Naive thymus-derived CD8-positive, alpha-beta T cell (primary cell): ENCODE data around the gene TSPAN9. TPM values are rescaled to one million over a fixed set of nuclear protein-coding genes. Genes with fewer than 3 reads are reported as not detected.

Source experiments
- ATAC-seq, 2 donors: fragments of 150-1000 bp; cut with Tn5 transposase in 1 of 2; sonication (Bioruptor Pico), chemical (Tn5 transposase) in 1 of 2; 1 replicate in 1 of 2; 2 replicates in 1 of 2; pipeline ENCODE4 v1.10.0; 2021; ENCODE audit warnings: mild to moderate bottlenecking in 2 of 2, moderate library complexity in 2 of 2
- POLR2A ChIA-PET: fragments of 350-600 bp; sonication (Branson Sonifier 250); formaldehyde crosslinking; loops from one replicate; lab custom pipeline; 2021; ENCODE audit warnings: antibody characterized with exemption; lab: Charles Lee
- DNase-seq, 10 donors: peaks; one replicate each; pipeline versions ENCODE4 v3.0.0 to v3.0.0-alpha.2; 2020 to 2022
- H3K27ac Mint-ChIP-seq, 10 donors: one replicate each; pipeline ENCODE4 v1.8.0; 2020 to 2022; ENCODE audit warnings: mild to moderate bottlenecking in 10 of 10, mixed read lengths in 10 of 10, moderate library complexity in 4 of 10, inconsistent platforms in 1 of 10
- H3K27me3 Mint-ChIP-seq, 5 donors: one replicate each; pipeline ENCODE4 v1.8.0; 2021 to 2022; ENCODE audit warnings: mixed read lengths in 5 of 5
- H3K36me3 Mint-ChIP-seq, 3 donors: one replicate each; pipeline ENCODE4 v1.8.0; 2020 to 2022; ENCODE audit warnings: mixed read lengths in 3 of 3, mild to moderate bottlenecking in 2 of 3, inconsistent platforms in 1 of 3
- H3K4me1 Mint-ChIP-seq, 4 donors: one replicate each; pipeline ENCODE4 v1.8.0; 2021 to 2022; ENCODE audit warnings: mixed read lengths in 4 of 4
- H3K4me3 Mint-ChIP-seq, 10 donors: one replicate each; pipeline ENCODE4 v1.8.0; 2020 to 2022; ENCODE audit warnings: mild to moderate bottlenecking in 10 of 10, mixed read lengths in 10 of 10, moderate library complexity in 6 of 10, inconsistent platforms in 1 of 10
- H3K9me3 Mint-ChIP-seq, 9 donors: one replicate each; pipeline ENCODE4 v1.8.0; 2020 to 2022; ENCODE audit warnings: mixed read lengths in 9 of 9, mild to moderate bottlenecking in 3 of 9, inconsistent platforms in 1 of 9, moderate library complexity in 1 of 9
- polyA plus RNA-seq, 3 donors: library from polyadenylated mRNA; unstranded; fragments of 300-500 nt; fragmentation: Illumina TruSeq; gene quantifications; one replicate each; pipeline ENCODE4 v1.2.3, GENCODE V29; 2021
- total RNA-seq, 8 experiments: library from RNA in 2 of 8; stranded (reverse) in 2 of 8; gene quantifications; one replicate each; pipeline ENCODE4 v1.2.3 and lab custom pipeline; 2021 to 2026

Gene TSPAN9
- total and polyA plus RNA-seq, 5 experiments from 2014 or later = 0.65 to 1.2 TPM; not detected in 3

DNA sequence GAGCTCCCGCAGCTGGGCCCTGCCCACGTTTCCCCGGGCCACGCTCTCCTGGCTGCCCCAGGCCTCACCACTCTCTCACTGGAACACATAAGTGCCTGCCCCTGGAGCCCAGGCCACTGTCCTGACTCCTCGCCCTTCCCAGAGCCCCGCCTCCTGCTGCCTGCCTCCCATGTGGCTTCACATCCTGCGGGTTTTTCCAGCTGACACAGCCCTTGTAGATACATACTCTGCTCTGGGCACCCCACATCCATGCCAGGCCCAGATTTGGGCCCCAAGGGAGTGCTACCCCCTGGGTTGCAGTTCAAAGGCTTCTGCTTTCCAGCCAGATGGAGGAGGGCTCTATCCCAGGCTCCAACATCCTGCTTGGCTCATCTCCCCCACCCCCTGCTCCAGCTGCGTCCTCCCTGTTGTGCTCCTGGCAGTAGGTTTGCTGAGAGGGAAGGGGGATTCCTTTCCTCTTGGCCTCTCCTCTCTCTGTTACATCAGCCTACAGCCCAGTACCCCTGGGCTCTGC lies 60.1 kb downstream of the TSPAN9 start:
- Mint-ChIP-seq H3K36me3 (no peaks in the 10 kb centered on the region), H3K27me3 (peaks cover 13 to 75% (median 41%) of the 10 kb centered on the region in 5 donors), H3K4me3 (no peak overlapping the region), H3K27ac (no peak overlapping the region), H3K4me1 (peaks cover 0 to 4% (median 0%) of the 10 kb centered on the region in 4 donors), H3K9me3 (peaks cover 0 to 1% (median 0%) of the 10 kb centered on the region in 9 donors)
- ATAC-seq = no peak
- POLR2A ChIA-PET = no interaction called here
- no peak for DNase-seq

DNA sequence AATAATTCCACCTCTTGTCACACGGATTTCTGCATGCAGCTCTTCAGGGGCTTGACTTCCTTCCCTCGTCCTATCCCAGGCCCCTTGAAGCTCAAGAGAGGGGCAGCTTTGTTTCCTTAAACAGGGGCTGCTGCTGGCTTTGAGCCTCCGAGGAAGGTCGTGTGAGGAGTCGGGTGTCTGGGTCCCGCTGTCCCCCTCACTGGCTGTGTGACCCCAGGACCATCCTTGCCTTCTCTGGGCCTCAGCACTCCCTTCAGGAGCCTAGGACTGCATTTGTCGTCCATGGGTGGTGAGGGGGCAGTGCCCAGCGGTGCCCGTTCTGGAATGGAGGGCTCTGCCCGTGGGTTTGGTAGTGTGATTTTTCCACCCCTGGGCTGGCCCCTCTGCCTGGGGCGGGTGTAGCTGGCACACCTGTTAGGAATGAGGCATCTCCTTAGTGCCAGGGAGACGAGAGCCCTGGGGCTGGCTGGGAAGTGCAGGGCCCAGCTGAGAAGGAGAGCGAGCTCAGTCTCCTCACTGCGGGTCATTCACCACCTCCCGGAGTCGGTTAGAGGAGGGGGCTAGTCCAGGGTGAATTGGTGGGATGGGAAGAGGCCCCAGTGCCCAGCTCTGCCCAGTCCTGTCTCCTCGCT lies 60.8 kb downstream of the TSPAN9 start:
- ATAC-seq = no peak
- no peak for DNase-seq
- Mint-ChIP-seq H3K9me3 (peaks cover 0 to 1% (median 0%) of the 10 kb centered on the region in 9 donors), H3K4me3 (no peak overlapping the region), H3K36me3 (no peaks in the 10 kb centered on the region), H3K4me1 (peaks cover 0 to 4% (median 0%) of the 10 kb centered on the region in 4 donors), H3K27ac (no peak overlapping the region), H3K27me3 (peaks cover 11 to 75% (median 35%) of the 10 kb centered on the region in 5 donors)
- POLR2A ChIA-PET = no interaction called here

DNA sequence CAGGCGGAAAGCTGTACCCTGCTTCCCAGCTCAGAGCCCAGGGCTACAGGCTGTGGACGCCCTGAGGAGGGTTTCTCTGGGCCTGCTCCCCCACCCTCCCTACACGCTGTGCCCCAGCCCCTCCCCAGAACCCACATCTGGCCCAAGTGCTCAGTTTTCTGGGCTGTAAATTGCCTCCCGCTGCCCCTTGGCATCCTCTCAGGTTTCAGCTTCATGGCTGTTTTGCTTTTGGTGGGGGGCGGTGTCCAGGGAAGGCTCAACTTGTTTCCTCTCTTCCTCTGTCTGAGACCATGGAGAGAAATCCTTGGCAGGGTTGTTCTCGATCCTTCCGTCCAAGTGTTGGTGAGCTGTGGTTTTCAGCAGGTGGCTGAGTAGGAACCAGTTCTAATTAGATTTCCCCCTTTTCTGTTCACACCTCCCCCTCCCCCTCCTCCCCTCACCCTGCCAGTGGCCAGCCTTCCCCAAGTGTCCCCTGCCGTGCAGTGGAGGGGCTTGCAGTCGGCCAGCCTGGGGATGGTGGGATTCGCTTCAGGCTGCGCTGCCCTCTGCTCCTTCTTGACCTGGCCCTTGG lies 61.8 kb downstream of the TSPAN9 start:
- peaks cover 0 to 1% (median 0%) of the 10 kb centered on the region in 9 donors for H3K9me3 Mint-ChIP-seq
- DNase-seq (peak in 1 of 10 donors; percentile 7), ATAC-seq (no peak)
- H3K36me3 Mint-ChIP-seq = no peaks in the 10 kb centered on the region
- POLR2A ChIA-PET = no interaction called here
- peaks cover 0 to 4% (median 0%) of the 10 kb centered on the region in 4 donors for H3K4me1 Mint-ChIP-seq
- no peak overlapping the region for H3K4me3 Mint-ChIP-seq
- H3K27ac Mint-ChIP-seq = no peak overlapping the region
- H3K27me3 Mint-ChIP-seq = peaks cover 9 to 66% (median 25%) of the 10 kb centered on the region in 5 donors

DNA sequence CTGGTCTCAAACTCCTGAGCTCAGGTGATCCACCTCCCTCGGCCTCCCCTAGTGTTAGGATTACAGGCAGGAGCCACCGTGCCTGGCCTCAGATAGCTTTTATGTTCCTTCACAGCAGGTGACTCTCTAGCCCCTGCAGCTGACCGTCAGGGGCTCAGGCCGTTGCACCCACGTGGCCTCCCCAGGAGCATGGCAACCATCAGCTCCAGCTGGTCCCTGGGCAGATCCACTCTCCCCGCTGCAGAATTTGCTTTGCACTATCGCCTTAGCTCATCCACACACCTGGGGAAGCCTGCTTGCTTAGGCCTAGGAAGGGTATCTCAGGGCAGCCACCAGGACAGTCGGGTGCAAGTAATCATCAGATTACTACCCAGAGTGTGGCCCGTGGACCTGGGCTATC lies 62.6 kb downstream of the TSPAN9 start:
- POLR2A ChIA-PET = no interaction called here
- Mint-ChIP-seq H3K4me1 (peaks cover 0 to 4% (median 0%) of the 10 kb centered on the region in 4 donors), H3K27me3 (peaks cover 5 to 61% (median 17%) of the 10 kb centered on the region in 5 donors), H3K36me3 (no peaks in the 10 kb centered on the region), H3K27ac (no peak overlapping the region), H3K4me3 (no peak overlapping the region), H3K9me3 (no peaks in the 10 kb centered on the region)
- DNase-seq = peak in 1 of 10 donors; percentile 43
- no peak for ATAC-seq

DNA sequence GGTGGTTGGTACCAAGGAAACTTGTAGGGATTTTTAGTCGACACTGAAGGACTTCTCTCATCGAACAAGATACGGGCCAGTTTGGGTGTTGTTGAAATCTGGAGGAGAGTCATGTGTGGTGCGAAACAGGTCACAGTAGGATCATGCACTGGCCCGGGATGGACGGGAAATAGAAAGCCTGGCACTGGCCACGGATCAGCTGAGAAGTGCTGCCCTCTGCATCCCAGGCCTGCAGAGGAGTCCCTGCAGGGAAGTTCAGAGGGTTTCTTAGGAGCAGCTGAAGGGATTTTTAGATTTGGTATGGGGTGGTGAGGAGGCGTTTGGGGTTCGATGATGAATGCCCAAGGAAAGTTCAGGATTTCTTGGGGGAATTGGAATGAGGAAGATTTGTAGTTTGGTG lies 63.1 kb downstream of the TSPAN9 start:
- DNase-seq (peak in 1 of 10 donors; percentile 38), ATAC-seq (no peak)
- Mint-ChIP-seq H3K4me3 (no peak overlapping the region), H3K4me1 (peaks cover 0 to 4% (median 0%) of the 10 kb centered on the region in 4 donors), H3K27ac (no peak overlapping the region), H3K27me3 (peaks cover 7 to 61% (median 14%) of the 10 kb centered on the region in 5 donors), H3K36me3 (no peaks in the 10 kb centered on the region), H3K9me3 (no peaks in the 10 kb centered on the region)
- POLR2A ChIA-PET = no interaction called here

DNA sequence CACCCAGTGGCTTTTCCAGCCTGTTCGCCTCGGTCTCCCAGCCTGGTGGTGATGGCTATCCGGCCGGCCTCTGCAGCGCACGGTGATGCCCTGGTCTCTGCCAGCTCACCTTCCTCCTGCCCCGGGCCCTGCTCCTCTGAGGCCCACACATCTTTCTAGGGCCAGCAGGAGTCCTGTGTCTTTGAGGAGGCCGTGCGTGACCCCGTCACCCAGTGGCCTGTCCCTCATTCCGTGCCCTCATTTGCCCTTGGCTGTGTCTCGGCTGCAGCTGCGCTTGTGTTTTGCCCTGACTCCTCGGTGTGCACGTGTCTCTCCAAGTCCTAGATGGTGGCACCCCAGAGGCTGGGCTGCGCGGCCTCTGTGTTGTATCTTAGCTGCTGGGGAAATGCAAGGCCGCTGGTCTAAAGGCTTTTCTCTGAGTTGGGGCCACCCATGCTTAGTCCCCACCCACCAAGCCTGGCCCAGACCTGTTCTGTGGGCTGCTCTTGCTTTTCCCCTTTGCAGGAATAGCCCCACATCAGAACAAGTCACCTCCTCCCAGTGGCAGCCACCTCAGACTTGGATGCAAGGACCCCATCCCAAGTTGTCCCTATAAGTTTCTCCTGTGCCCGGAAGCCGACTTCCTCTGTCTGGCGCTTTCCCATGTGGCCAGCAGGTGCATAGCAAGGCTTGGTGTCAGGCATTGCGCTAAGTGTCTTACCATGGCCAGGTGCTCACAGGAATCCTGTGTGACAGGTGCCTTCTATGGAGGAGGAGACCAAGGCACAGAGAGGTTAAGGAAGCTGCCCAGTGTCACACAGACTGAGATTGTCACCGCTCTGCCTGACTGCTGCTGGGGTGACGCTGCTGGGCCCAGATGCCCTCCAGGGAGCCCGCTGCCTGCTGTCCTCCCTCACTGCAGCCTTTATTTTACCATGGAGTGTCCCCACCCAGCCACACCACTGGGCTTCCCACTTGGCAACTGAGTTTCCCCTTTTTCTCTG lies 64.5 kb downstream of the TSPAN9 start:
- peak in 1 of 10 donors; percentile 24 for DNase-seq
- no peak overlapping the region for H3K27ac Mint-ChIP-seq
- POLR2A ChIA-PET = no interaction called here
- H3K9me3 Mint-ChIP-seq = no peaks in the 10 kb centered on the region
- peaks cover 0 to 1% (median 0%) of the 10 kb centered on the region in 4 donors for H3K4me1 Mint-ChIP-seq
- H3K4me3 Mint-ChIP-seq = no peak overlapping the region
- ATAC-seq = no peak
- H3K27me3 Mint-ChIP-seq = peaks cover 5 to 61% (median 13%) of the 10 kb centered on the region in 5 donors
- no peaks in the 10 kb centered on the region for H3K36me3 Mint-ChIP-seq

DNA sequence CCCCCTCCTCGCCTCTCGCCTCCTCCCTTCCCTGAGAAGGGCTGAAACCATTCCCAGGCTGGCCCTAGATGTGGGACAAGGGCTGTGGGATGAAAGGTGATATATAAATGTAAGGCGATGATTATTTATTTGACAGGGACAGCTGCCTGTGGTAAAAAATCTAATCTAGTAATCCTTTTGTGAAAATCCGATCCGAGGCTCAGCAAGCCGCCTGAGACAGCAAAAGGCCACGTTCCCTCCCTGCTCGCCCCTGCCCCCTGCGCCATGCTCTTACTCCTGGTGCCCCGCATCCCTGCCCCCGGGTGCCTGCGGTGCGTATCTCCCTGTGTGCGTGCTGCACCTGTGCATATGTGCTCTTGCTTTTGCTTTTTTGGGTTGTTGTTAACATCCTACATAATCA lies 65.2 kb downstream of the TSPAN9 start:
- no peaks in the 10 kb centered on the region for H3K9me3 Mint-ChIP-seq
- POLR2A ChIA-PET = no interaction called here
- H3K4me1 Mint-ChIP-seq = peaks cover 0 to 1% (median 0%) of the 10 kb centered on the region in 4 donors

DNA sequence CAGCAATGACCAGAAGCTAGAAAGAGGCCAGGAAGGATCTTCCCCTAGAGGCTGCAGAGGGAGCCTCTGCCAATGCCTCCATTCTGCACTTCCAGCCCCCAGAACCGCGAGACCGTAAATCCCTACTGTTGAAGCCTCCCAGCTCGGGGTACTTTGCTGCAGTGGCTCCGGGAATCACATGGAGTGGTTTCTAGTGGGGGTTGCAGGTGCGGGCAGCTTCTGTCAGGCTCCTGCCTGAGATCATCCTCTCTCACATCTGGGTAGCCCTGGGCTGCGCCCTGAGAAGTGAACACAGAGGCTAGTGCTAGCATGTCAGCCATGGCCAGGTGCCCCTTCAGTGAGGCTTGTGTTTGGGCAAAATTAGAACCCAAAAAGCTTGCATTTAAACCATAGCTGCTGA lies 67.3 kb downstream of the TSPAN9 start:
- peaks cover 0 to 1% (median 0%) of the 10 kb centered on the region in 4 donors for H3K4me1 Mint-ChIP-seq
- no peaks in the 10 kb centered on the region for H3K36me3 Mint-ChIP-seq
- no peak overlapping the region for H3K4me3 Mint-ChIP-seq
- no peak overlapping the region for H3K27ac Mint-ChIP-seq
- POLR2A ChIA-PET = no interaction called here
- DNase-seq = no peak
- H3K9me3 Mint-ChIP-seq = no peaks in the 10 kb centered on the region
- ATAC-seq = no peak
- peaks cover 11 to 72% (median 23%) of the 10 kb centered on the region in 5 donors for H3K27me3 Mint-ChIP-seq

More for the DNA sequence above, 65.2 kb downstream of the TSPAN9 start:
- Mint-ChIP-seq H3K27ac (no peak overlapping the region), H3K4me3 (no peak overlapping the region), H3K36me3 (no peaks in the 10 kb centered on the region), H3K27me3 (peaks cover 5 to 61% (median 14%) of the 10 kb centered on the region in 5 donors)
- DNase-seq (no peak), ATAC-seq (no peak)

DNA sequence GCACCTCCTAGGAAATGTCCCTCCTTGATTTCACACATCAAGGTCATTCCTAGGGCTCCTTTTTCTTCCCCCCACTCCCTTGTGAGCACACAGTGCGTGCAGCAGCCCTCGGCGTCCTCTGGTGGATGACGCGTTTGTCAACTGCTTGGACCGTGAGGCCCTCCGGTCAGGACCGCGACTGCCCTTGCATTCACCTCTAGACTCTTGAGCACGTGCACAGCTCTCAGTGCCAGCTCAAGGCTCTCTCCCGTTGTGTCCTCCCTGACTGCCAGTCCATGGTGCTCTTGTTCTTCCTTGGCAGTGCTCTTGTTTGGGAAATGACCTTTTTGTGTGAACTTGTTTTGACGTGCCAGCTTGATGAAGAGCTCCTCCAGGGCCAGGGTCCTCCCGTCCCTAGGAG lies 67.9 kb downstream of the TSPAN9 start:
- H3K27me3 Mint-ChIP-seq = peaks cover 10 to 69% (median 25%) of the 10 kb centered on the region in 5 donors
- H3K36me3 Mint-ChIP-seq = no peaks in the 10 kb centered on the region
- ATAC-seq = no peak
- POLR2A ChIA-PET = no interaction called here
- DNase-seq = no peak
- peaks cover 0 to 1% (median 0%) of the 10 kb centered on the region in 4 donors for H3K4me1 Mint-ChIP-seq
- H3K27ac Mint-ChIP-seq = no peak overlapping the region
- H3K4me3 Mint-ChIP-seq = no peak overlapping the region
- no peaks in the 10 kb centered on the region for H3K9me3 Mint-ChIP-seq

DNA sequence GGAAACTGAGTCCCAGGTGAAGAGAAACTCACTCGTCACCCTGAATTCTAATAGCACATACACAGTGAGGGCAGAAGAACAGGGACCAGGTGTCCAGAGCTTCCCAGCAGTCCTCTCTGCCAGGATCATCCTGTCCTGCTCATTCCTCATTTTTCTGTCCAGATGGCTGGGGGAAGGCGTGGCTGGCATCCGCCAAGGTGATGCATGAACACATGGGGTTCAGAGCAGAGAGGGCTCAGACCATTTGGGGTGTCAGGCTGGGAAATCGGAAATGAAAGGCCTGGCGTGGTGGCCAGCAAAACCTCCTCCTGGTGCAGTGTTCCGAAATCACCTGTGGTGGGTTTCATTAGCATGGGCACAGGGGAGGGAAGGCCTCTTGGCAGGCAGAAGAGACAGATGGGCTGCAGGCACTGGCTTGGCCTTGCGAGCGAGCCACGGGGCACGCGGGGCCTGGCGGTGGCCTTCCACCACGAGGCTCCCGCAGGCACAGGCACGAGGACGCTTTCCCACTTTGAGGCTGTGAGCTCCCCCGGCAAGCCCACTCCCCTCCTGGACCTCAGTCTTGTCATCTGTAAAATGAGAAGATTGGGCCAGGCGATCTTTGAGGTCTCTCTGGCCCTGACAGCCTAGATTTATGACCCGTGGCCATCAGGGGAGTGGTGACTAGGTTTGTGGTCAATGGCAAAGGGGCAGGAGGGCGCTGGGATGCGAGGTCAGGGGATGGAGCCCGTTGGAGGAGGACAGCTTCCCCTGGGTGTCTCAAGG lies 68.5 kb downstream of the TSPAN9 start:
- no peak overlapping the region for H3K27ac Mint-ChIP-seq
- no peak for ATAC-seq

DNA sequence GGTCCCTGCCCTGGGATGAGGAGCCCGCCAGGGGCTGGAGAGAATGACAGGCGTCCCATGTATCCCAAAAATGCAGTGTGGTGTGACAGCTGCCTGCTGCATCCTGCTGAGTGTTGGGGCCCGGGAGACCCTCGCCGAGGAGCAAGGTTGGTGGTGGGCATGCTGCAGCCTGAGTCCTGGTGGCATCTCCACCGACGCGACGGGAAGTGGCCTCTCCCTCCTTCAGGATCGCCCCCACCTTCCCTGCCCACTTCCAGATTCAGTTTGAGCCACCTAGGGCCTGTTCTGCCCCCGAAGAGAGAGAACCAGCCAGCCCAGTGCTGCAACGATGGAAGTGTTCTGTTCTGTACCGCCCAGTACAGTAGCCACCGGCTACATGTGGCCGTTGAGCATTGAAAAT lies 70.1 kb downstream of the TSPAN9 start:
- DNase-seq (no peak), ATAC-seq (no peak)
- Mint-ChIP-seq H3K27me3 (peaks cover 8 to 55% (median 28%) of the 10 kb centered on the region in 5 donors), H3K4me1 (no peaks in the 10 kb centered on the region), H3K4me3 (no peak overlapping the region), H3K27ac (no peak overlapping the region), H3K9me3 (no peaks in the 10 kb centered on the region), H3K36me3 (no peaks in the 10 kb centered on the region)
- POLR2A ChIA-PET = no interaction called here

More for the DNA sequence above, 68.5 kb downstream of the TSPAN9 start:
- no peak for DNase-seq
- Mint-ChIP-seq H3K9me3 (no peaks in the 10 kb centered on the region), H3K4me3 (no peak overlapping the region), H3K36me3 (no peaks in the 10 kb centered on the region), H3K4me1 (peaks cover 0 to under 1% (median 0%) of the 10 kb centered on the region in 4 donors), H3K27me3 (peaks cover 8 to 62% (median 23%) of the 10 kb centered on the region in 5 donors)
- POLR2A ChIA-PET = no interaction called here
